Measurements from ENCODE around the gene CYP39A1. TPM values are rescaled to one million over a fixed set of nuclear protein-coding genes. Genes with fewer than 3 reads are reported as not detected.

Gene CYP39A1
- total and polyA plus RNA-seq, 10 of the 15 experiments (the other 5 are each of a cell fraction or from before 2014, with no cell fraction given): not detected

GRCh38 chr6:46528961-46529750 lies 123.5 kb downstream of the CYP39A1 start (continued):
- no peak for TF ChIP-seq CUX1 (IDR thresholded peaks at IDR 0.05; ENCODE audit: insufficient replicate concordance, low read depth, low read length)
- TF ChIP-seq ZNF687 (IDR thresholded peaks at IDR 0.05): no peak
- no peak for TF ChIP-seq RBBP5 (conservative IDR thresholded peaks at IDR 0.05)
- TF ChIP-seq MTA2 (IDR thresholded peaks at IDR 0.05; ENCODE audit: low read depth): no peak
- TF ChIP-seq CREB1 (IDR thresholded peaks at IDR 0.05; ENCODE audit: low read depth): no peak
- no peak for TF ChIP-seq NFIC (IDR thresholded peaks at IDR 0.05; ENCODE audit: low read depth, low read length)
- no peak for TF ChIP-seq CHD2 (IDR thresholded peaks at IDR 0.05; ENCODE audit: borderline replicate concordance, low read depth, low read length)
- no peak for TF ChIP-seq TARDBP (IDR thresholded peaks at IDR 0.05; ENCODE audit: borderline replicate concordance)
- no peak for TF ChIP-seq RELA (IDR thresholded peaks at IDR 0.05; ENCODE audit: borderline replicate concordance, partially characterized antibody)
- no peak for TF ChIP-seq ATF2 (IDR thresholded peaks at IDR 0.05; ENCODE audit: low read length)
- no peak for TF ChIP-seq SMARCA5 (IDR thresholded peaks at IDR 0.05)
- no peak for TF ChIP-seq USF2 (IDR thresholded peaks at IDR 0.05; ENCODE audit: borderline replicate concordance, low read depth, low read length)
- no peak for TF ChIP-seq ATF3 (IDR thresholded peaks at IDR 0.05; ENCODE audit: borderline replicate concordance, extremely low read depth, low read depth, low read length)

Data from GM12878 (cell line).